GM12872 (cell line): Measurements from ENCODE around the gene PXYLP1.

Experiments used
- CTCF ChIP-seq: IDR thresholded peaks from 3 replicates; pipeline ENCODE4 v1.5.1; 2011; ENCODE audit warnings: low read depth, mild to moderate bottlenecking, low read length, moderate library complexity; ENCODE audit not compliant: insufficient read depth

PXYLP1 gene

GRCh38 chr3:141246224-141246957, 14.8 kb downstream of the PXYLP1 start:
- TF ChIP-seq CTCF = no peak

GRCh38 chr3:141246958-141247301, 15.3 kb downstream of the PXYLP1 start:
- TF ChIP-seq CTCF = no peak

GRCh38 chr3:141248064-141248463, 16.4 kb downstream of the PXYLP1 start:
- TF ChIP-seq CTCF = no peak

GRCh38 chr3:141249041-141249440, 17.4 kb downstream of the PXYLP1 start:
- no peak for TF ChIP-seq CTCF

- TF ChIP-seq CTCF = no peak
These were observed 18.7 kb downstream of the PXYLP1 start for GRCh38 chr3:141250342-141250741.

- no peak for TF ChIP-seq CTCF
These were observed 19.2 kb downstream of the PXYLP1 start for GRCh38 chr3:141250828-141251227.

- no peak for TF ChIP-seq CTCF
These were observed 21.7 kb downstream of the PXYLP1 start for GRCh38 chr3:141253326-141253725.
